Esophagus (tissue), 2 donors: ENCODE data around the gene SLCO3A1. TPM values are rescaled to one million over a fixed set of nuclear protein-coding genes. Genes with fewer than 3 reads are reported as not detected.
"Not testable (repeated sequence)": the region's sequence is repeated elsewhere in the genome, so short reads cannot be mapped to it uniquely, and the experiment has no call there.

Source experiments
- H3K27ac ChIP-seq, 2 donors: one replicate each; pipeline ENCODE4 v1.5.1; 2013; ENCODE audit warnings: low read depth in 2 of 2, mild to moderate bottlenecking in 2 of 2, inconsistent platforms in 1 of 2, low read length in 1 of 2, moderate library complexity in 1 of 2
- H3K27me3 ChIP-seq, 2 donors: one replicate each; pipeline ENCODE4 v1.6.1; 2013; ENCODE audit warnings: low read length in 2 of 2, control low read depth in 1 of 2, mild to moderate bottlenecking in 1 of 2; ENCODE audit not compliant: insufficient read depth in 2 of 2, control insufficient read depth in 1 of 2
- H3K36me3 ChIP-seq, 2 donors: one replicate each; pipeline ENCODE4 v1.6.1; 2013; ENCODE audit warnings: low read length in 1 of 2; ENCODE audit not compliant: control insufficient read depth in 2 of 2, insufficient read depth in 2 of 2
- H3K4me1 ChIP-seq, 2 donors: one replicate each; pipeline ENCODE4 v1.6.1; 2013; ENCODE audit warnings: low read length in 1 of 2; ENCODE audit not compliant: control insufficient read depth in 2 of 2, insufficient read depth in 2 of 2
- H3K4me3 ChIP-seq, 2 donors: one replicate each; pipeline ENCODE4 v1.5.1; 2013; ENCODE audit warnings: low read length in 2 of 2, mild to moderate bottlenecking in 2 of 2, low read depth in 1 of 2, moderate library complexity in 1 of 2
- H3K9me3 ChIP-seq, 2 donors: one replicate each; pipeline ENCODE4 v1.6.1; 2013; ENCODE audit warnings: mild to moderate bottlenecking in 2 of 2, low read depth in 1 of 2, low read length in 1 of 2, moderate library complexity in 1 of 2; ENCODE audit not compliant: control insufficient read depth in 2 of 2, insufficient read depth in 1 of 2
- WGBS, 2 donors: extraction: QIAGEN DNeasy Blood & Tissue Kit; methylation state at CpG; one replicate each; pipeline ENCODE4 v1.1.7; 2013; 5-methylcytosine and 5-hydroxymethylcytosine counted together
- polyA plus RNA-seq, 2 donors: library from polyadenylated mRNA; stranded (reverse); fragments of 200-250 nt; gene quantifications; one replicate each; pipeline ENCODE4 v1.2.3, GENCODE V29; 2013
- donor health status: healthy with polysubstance abuse.
- donor health status: Bipolar disorder and iron deficiency.

SLCO3A1 gene
- polyA plus RNA-seq, 2 donors = 18.2 to 18.5 TPM

GRCh38 chr15:92068121-92068520 is 214.6 kb downstream of the SLCO3A1 start:
- Histone ChIP-seq H3K27me3 (no peaks in the 10 kb centered on the region), H3K4me3 (no peak overlapping the region), H3K36me3 (no peaks in the 10 kb centered on the region), H3K27ac (no peak overlapping the region), H3K9me3 (no peaks in the 10 kb centered on the region), H3K4me1 (peaks cover 7 to 18% of the 10 kb centered on the region in 2 donors)
- 73 to 79% methylated on average over 7 of the region's 7 CpGs for WGBS, 2 donors

DNA sequence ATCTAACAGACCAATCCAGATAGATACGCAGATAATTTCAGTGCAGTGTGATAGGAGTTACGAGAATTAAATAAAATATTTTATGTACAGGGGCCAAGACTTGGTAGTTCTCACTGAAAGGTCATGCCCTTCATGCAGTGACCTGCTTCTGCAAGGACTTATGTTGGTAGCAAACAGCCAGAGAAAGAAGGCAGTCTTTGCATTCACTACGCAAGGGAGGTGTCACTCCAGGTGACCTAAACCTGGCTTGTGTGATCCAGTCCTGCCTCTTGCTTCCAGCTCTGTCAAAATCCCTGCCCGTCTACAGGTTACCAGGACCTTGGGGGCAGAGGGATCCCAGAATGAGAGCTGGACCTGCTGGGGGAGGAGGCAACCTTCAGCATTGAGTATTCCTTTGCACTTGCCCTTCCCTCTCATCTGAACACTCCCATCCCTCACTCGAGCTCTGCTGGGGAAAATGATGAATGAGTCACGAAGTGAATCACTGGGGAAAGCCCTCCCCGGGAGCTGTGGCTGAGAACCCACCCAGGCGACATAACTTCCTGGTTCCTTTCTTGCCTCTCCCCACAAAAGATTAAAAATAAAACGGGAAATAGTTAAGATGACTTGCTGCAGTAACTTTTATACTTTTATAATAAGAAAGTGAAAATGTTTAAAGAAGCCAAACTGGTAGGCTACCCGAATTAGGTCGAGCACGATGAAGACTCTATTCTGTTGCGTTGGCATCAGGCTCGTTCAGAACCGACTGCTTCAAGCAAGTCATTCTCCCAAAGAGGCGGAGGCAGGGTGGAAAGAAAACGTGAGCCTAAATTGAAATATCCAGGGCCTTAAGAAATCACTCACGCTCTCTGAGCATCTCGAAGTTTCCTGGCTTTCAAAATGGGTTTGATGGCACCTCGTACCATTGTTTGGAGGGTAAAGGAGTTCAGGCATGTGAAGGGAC is 216.1 kb downstream of the SLCO3A1 start:
- Histone ChIP-seq H3K27me3 (no peaks in the 10 kb centered on the region), H3K4me3 (peak overlapping the region in 1 of 2 donors; percentile 20), H3K27ac (peak overlapping the region; percentile 81 to 96), H3K4me1 (peaks cover 7 to 18% of the 10 kb centered on the region in 2 donors), H3K9me3 (no peaks in the 10 kb centered on the region), H3K36me3 (no peaks in the 10 kb centered on the region)
- 22 to 34% methylated on average over 20 of the region's 20 CpGs for WGBS, 2 donors

DNA sequence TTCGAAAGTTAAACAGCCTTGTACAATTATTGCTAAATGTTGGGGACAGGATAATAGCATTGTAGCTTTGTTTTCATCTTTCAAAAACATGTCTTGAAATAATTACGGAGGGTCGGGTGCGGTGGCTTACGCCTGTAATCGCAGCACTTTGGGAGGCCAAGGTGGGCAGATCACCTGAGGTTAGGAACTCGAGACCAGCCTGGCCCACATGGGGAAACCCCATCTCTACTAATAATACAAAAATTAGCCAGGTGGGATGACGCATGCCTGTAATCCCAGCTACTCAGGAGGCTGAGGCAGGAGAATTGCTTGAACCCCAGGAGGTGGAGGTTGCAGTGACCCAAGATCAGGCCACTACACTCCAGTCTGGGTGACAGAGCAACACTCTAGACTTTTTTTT is 216.7 kb downstream of the SLCO3A1 start:
- H3K4me3 ChIP-seq, H3K9me3 ChIP-seq, H3K27me3 ChIP-seq, H3K36me3 ChIP-seq: not testable (repeated sequence)
- H3K27ac ChIP-seq = peak overlapping the region; percentile 81 to 94
- peaks cover 7 to 18% of the 10 kb centered on the region in 2 donors for H3K4me1 ChIP-seq
- WGBS, 2 donors = 75 to 80% methylated on average over 8 of the region's 8 CpGs

GRCh38 chr15:92071045-92071634 is 217.6 kb downstream of the SLCO3A1 start:
- Histone ChIP-seq H3K9me3 (no peaks in the 10 kb centered on the region), H3K4me3 (no peak overlapping the region), H3K27me3 (no peaks in the 10 kb centered on the region), H3K36me3 (no peaks in the 10 kb centered on the region), H3K4me1 (peaks cover 7 to 21% of the 10 kb centered on the region in 2 donors), H3K27ac (no peak overlapping the region)
- 56% methylated on average over 12 of the region's 12 CpGs for WGBS, 2 donors

DNA sequence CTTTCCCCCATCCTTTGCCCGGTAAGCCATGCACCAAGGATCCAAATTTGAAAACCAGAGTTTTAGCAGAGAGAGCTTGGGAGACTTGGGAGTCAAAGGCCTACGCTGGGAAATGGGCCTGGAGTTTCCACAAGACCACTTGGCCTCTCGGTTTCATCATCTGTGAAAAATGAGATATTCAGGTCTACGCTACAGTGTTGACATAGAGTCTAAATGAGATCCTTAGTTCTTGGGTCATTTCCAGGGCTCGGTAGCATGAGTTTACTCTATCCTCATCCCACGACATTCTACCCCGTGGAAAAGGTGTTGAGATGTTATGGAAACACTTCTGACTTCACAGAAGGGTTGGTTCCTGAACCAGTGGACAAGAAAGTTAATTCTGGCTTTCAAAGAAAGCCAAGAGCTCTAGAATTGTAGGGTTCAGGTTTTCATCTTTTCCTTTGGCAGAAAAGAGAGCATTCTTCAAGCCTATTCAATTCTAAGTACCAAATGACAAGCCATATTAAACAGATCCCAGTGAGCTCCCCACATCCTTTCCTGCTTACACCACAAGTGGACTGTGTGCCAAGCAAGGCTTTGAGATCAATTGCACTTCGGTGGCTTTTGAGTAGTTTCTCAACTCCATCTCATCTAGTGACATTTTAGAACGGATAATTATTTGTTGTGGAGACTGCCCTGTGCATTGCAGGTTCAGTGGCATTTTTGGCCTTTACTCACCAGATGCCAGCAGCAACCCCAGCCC is 219.7 kb downstream of the SLCO3A1 start:
- Histone ChIP-seq H3K4me1 (peaks cover 7 to 21% of the 10 kb centered on the region in 2 donors), H3K27ac (no peak overlapping the region), H3K9me3 (no peaks in the 10 kb centered on the region), H3K27me3 (no peaks in the 10 kb centered on the region), H3K4me3 (no peak overlapping the region), H3K36me3 (no peaks in the 10 kb centered on the region)
- 77 to 79% methylated on average over 9 of the region's 9 CpGs for WGBS, 2 donors

- no peaks in the 10 kb centered on the region for H3K27me3 ChIP-seq
- 78 to 85% methylated on average over 4 of the region's 4 CpGs for WGBS, 2 donors
- H3K36me3 ChIP-seq = no peaks in the 10 kb centered on the region
- no peak overlapping the region for H3K4me3 ChIP-seq
- no peak overlapping the region for H3K27ac ChIP-seq
- H3K4me1 ChIP-seq = peaks cover 7 to 19% of the 10 kb centered on the region in 2 donors
- no peaks in the 10 kb centered on the region for H3K9me3 ChIP-seq
Observed at GRCh38 chr15:92074101-92074500, 220.6 kb downstream of the SLCO3A1 start.

- no peaks in the 10 kb centered on the region for H3K27me3 ChIP-seq
- peaks cover 7 to 15% of the 10 kb centered on the region in 2 donors for H3K4me1 ChIP-seq
- peak overlapping the region in 1 of 2 donors; percentile 44 for H3K27ac ChIP-seq
- no peaks in the 10 kb centered on the region for H3K36me3 ChIP-seq
- WGBS, 2 donors = 39 to 43% methylated on average over 5 of the region's 5 CpGs
- H3K4me3 ChIP-seq = no peak overlapping the region
- no peaks in the 10 kb centered on the region for H3K9me3 ChIP-seq
Observed at GRCh38 chr15:92074646-92075045, 221.1 kb downstream of the SLCO3A1 start.

GRCh38 chr15:92075764-92076163 is 222.3 kb downstream of the SLCO3A1 start:
- no peaks in the 10 kb centered on the region for H3K27me3 ChIP-seq
- 67 to 73% methylated on average over 7 of the region's 7 CpGs for WGBS, 2 donors
- H3K9me3 ChIP-seq = no peaks in the 10 kb centered on the region
- no peak overlapping the region for H3K27ac ChIP-seq
- H3K4me3 ChIP-seq = no peak overlapping the region
- H3K4me1 ChIP-seq = peaks cover 7 to 12% of the 10 kb centered on the region in 2 donors
- H3K36me3 ChIP-seq = no peaks in the 10 kb centered on the region

DNA sequence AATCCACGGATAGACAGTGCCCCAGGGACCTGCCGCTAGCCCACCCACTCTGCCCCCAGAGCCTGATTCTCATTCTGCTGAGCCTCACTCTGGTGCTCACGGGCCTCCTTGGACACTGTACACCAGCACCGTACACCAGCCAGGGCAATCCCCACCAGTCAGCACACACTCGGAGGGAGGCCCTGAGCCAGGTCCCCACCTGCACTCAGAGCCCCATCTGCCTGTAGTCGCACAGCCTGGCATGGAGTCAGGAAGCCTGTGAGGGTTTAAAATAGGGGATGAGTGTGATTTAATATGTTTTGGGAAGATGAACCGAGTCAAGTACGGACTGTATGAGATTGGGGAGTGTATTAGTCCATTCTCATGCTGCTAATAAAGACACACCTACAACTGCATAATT is 223.0 kb downstream of the SLCO3A1 start:
- no peaks in the 10 kb centered on the region for H3K27me3 ChIP-seq
- H3K36me3 ChIP-seq = no peaks in the 10 kb centered on the region
- no peaks in the 10 kb centered on the region for H3K9me3 ChIP-seq
- H3K4me3 ChIP-seq = no peak overlapping the region
- WGBS, 2 donors = 78% methylated on average over 8 of the region's 8 CpGs
- peaks cover 1 to 7% of the 10 kb centered on the region in 2 donors for H3K4me1 ChIP-seq
- no peak overlapping the region for H3K27ac ChIP-seq
